Breast epithelium (tissue), 3 donors: ENCODE measurements around the gene RNF138.
A peak's percentile ranks its signal among the peaks of the same experiment; 100 is the strongest.

Experiments used
- POLR2AphosphoS5 ChIP-seq, 3 donors: sonication (generic); formaldehyde crosslinking; IDR thresholded peaks; one replicate each; pipeline ENCODE4 v1.6.1; 2017; ENCODE audit warnings: antibody characterized with exemption in 3 of 3
- TF ChIP-seq, protein P1 (sequence below), 3 donors: fragments of 450-650 bp; IDR thresholded peaks; one replicate each; pipeline ENCODE4 v1.5.1; 2016 to 2017; ENCODE audit warnings: antibody characterized with exemption in 3 of 3, mild to moderate bottlenecking in 3 of 3, moderate library complexity in 3 of 3

DNA sequence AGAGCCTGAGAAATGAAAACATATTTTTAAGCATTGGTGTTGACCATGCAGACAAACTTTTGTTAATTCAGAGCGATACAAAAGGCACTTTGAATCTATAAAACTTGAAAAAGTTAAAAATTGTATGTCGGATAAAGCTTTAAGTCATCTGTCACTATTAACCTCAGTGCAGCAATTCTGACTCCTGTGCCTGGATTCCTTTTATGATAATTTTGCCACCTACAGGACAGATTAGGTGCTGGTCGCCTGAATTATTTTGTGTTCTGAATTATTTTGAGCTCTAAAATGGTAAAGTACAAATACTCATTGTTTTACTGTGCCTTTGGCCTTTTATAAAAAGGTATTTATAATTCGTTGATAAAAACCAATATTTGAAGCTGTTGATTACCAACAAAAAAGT lies 19.4 kb upstream of the RNF138 start:
- TF ChIP-seq, protein P1, sequence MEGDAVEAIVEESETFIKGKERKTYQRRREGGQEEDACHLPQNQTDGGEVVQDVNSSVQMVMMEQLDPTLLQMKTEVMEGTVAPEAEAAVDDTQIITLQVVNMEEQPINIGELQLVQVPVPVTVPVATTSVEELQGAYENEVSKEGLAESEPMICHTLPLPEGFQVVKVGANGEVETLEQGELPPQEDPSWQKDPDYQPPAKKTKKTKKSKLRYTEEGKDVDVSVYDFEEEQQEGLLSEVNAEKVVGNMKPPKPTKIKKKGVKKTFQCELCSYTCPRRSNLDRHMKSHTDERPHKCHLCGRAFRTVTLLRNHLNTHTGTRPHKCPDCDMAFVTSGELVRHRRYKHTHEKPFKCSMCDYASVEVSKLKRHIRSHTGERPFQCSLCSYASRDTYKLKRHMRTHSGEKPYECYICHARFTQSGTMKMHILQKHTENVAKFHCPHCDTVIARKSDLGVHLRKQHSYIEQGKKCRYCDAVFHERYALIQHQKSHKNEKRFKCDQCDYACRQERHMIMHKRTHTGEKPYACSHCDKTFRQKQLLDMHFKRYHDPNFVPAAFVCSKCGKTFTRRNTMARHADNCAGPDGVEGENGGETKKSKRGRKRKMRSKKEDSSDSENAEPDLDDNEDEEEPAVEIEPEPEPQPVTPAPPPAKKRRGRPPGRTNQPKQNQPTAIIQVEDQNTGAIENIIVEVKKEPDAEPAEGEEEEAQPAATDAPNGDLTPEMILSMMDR (IDR thresholded peaks at IDR 0.05): peak in 1 of 3 donors; percentile 31
- TF ChIP-seq POLR2AphosphoS5 (IDR thresholded peaks at IDR 0.05): no peak
